K562 (cell line): ENCODE results near the gene KAZN. TPM values are rescaled to one million over a fixed set of nuclear protein-coding genes. Genes with fewer than 3 reads are reported as not detected.

Experiments used
- ARID4B ChIP-seq: sonication (generic); formaldehyde crosslinking; IDR thresholded peaks from 2 replicates; pipeline ENCODE4 v1.8.0; 2022; ENCODE audit warnings: mild to moderate bottlenecking, missing genetic modification reagents
- DEAF1 ChIP-seq: fragments of 450-650 bp; formaldehyde crosslinking; IDR thresholded peaks from 2 replicates; pipeline ENCODE4 v1.4.0; 2020; ENCODE audit warnings: mild to moderate bottlenecking, moderate library complexity
- DNMT1 ChIP-seq: fragments of 450-650 bp; IDR thresholded peaks from 2 replicates; pipeline ENCODE4 v1.6.1; 2016; ENCODE audit warnings: antibody characterized with exemption, mild to moderate bottlenecking
- ELF1 ChIP-seq: fragments of 200-800 bp; sonication (Bioruptor generic); IDR thresholded peaks from 2 replicates; pipeline ENCODE4 v1.6.1; 2016; ENCODE audit warnings: missing genetic modification characterization, missing compliant biosample characterization
- GATAD2A ChIP-seq: fragments of 450-650 bp; IDR thresholded peaks from 2 replicates; pipeline ENCODE4 v1.6.1; 2017
- HDAC1 ChIP-seq, 2 experiments: fragments of 450-650 bp; IDR thresholded peaks; 2 replicates each; pipeline ENCODE4 v1.6.1; 2016 to 2017; ENCODE audit warnings: inconsistent platforms in 1 of 2, mild to moderate bottlenecking in 1 of 2, moderate library complexity in 1 of 2
- HDGF ChIP-seq: fragments of 450-650 bp; IDR thresholded peaks from 2 replicates; pipeline ENCODE4 v1.6.1; 2016
- HEY1 ChIP-seq: fragments of 250-450 bp; sonication (Bioruptor Pico); IDR thresholded peaks from 2 replicates; pipeline ENCODE4 v1.5.0; 2020; ENCODE audit warnings: mild to moderate bottlenecking, moderate library complexity, borderline replicate concordance
- KLF1 ChIP-seq: fragments of 450-650 bp; IDR thresholded peaks from 2 replicates; pipeline ENCODE4 v1.6.1; 2016; ENCODE audit warnings: missing genetic modification characterization, missing compliant biosample characterization
- LEF1 ChIP-seq: fragments of 450-650 bp; IDR thresholded peaks from 2 replicates; pipeline ENCODE4 v1.6.1; 2016; ENCODE audit warnings: mild to moderate bottlenecking
- MXD1 ChIP-seq: fragments of 250-450 bp; sonication (Bioruptor Pico); IDR thresholded peaks from 2 replicates; pipeline ENCODE4 v1.8.0; 2021; ENCODE audit warnings: borderline replicate concordance, mild to moderate bottlenecking, moderate library complexity; ENCODE audit not compliant: poor library complexity, severe bottlenecking
- POU5F1 ChIP-seq: fragments of 150-350 bp; IDR thresholded peaks from 2 replicates; pipeline ENCODE4 v1.6.1; 2014; ENCODE audit warnings: borderline replicate concordance, low read length, low read depth, mild to moderate bottlenecking; ENCODE audit not compliant: partially characterized antibody
- PREB ChIP-seq: sonication (generic); formaldehyde crosslinking; IDR thresholded peaks from 2 replicates; pipeline ENCODE4 v1.8.1; 2023; ENCODE audit warnings: mild to moderate bottlenecking, missing genetic modification reagents
- RFX5 ChIP-seq: IDR thresholded peaks from 2 replicates; pipeline ENCODE4 v1.6.1; 2011; ENCODE audit warnings: low read depth, mild to moderate bottlenecking, improper control_type of control experiment, low read length
- TGIF2 ChIP-seq: sonication (generic); formaldehyde crosslinking; IDR thresholded peaks from 2 replicates; pipeline ENCODE4 v1.8.1; 2022; ENCODE audit warnings: mild to moderate bottlenecking, missing genetic modification reagents, moderate library complexity
- THAP12 ChIP-seq: fragments of 250-450 bp; sonication (Bioruptor Pico); IDR thresholded peaks from 2 replicates; pipeline ENCODE4 v1.9.0; 2021; ENCODE audit warnings: mild to moderate bottlenecking, inconsistent platforms
- ZNF551 ChIP-seq: fragments of 250-450 bp; sonication (Bioruptor Pico); IDR thresholded peaks from 2 replicates; pipeline ENCODE4 v1.5.0; 2021; ENCODE audit warnings: mild to moderate bottlenecking, moderate library complexity
- ZNF561 ChIP-seq: fragments of 450-650 bp; formaldehyde crosslinking; conservative IDR thresholded peaks from 2 replicates; pipeline ENCODE4 v1.4.0; 2020; ENCODE audit warnings: mild to moderate bottlenecking, moderate library complexity
- polyA plus RNA-seq, 8 experiments: library from polyadenylated mRNA; depleted of rRNA in 4 of 8; stranded (reverse) in 5 of 8; unstranded in 3 of 8; fragments of >200 nt; fragmentation: Nextera tagmentation in 2 of 8; fragmentation: Illumina TruSeq in 1 of 8; extraction: Ambion mirVana in 2 of 8; extraction: Trizol in 1 of 8; gene quantifications; 2 replicates each; pipeline versions ENCODE4 v1.2.1 to v1.2.3, GENCODE V29; 2011 to 2014; ENCODE audit warnings: inconsistent platforms in 1 of 8, missing spikeins in 1 of 8
- total RNA-seq, 7 experiments: library from RNA; depleted of rRNA in 6 of 7; stranded (reverse); fragments of >200 nt in 6 of 7; fragmentation: Illumina TruSeq in 2 of 7; extraction: Trizol in 2 of 7; gene quantifications; 2 replicates each; pipeline versions ENCODE4 v1.2.1 to v1.2.3, GENCODE V29; 2011 to 2021; ENCODE audit warnings: low replicate concordance in 1 of 7

KAZN gene
- total and polyA plus RNA-seq, 9 of the 15 experiments (the other 6 are each of a cell fraction or from before 2014, with no cell fraction given) = 2.1 to 21.6 (median 5.4) TPM

GRCh38 chr1:14996133-14997050, 397.9 kb downstream of the KAZN start (continued):
- TF ChIP-seq KLF1 (tag) = no peak
- no peak for TF ChIP-seq ZNF561
- TF ChIP-seq POU5F1 = no peak
- no peak for TF ChIP-seq DEAF1 (CRISPR knock-in tag)
- TF ChIP-seq MXD1 = no peak
- no peak for TF ChIP-seq HDAC1 (IDR thresholded peaks at IDR 0.05)
- no peak for TF ChIP-seq ELF1 (tag)
- 0 out of 2 replicates have a peak, but pooled peaks have one; percentile 21 for TF ChIP-seq THAP12 (CRISPR knock-in tag)
- TF ChIP-seq DNMT1 = no peak
- no peak for TF ChIP-seq TGIF2 (CRISPR knock-in tag)
- no peak for TF ChIP-seq HEY1
- no peak for TF ChIP-seq RFX5
- TF ChIP-seq ARID4B (CRISPR knock-in tag) = no peak
- TF ChIP-seq PREB = no peak
- no peak for TF ChIP-seq LEF1
- peak; percentile 92; the same call in 1 of the 2 replicates for TF ChIP-seq HDGF
- TF ChIP-seq GATAD2A = no peak
- TF ChIP-seq ZNF551 (CRISPR knock-in tag) = no peak
